ENCODE data around the gene CDC42BPB.
A peak's percentile ranks its signal among the peaks of the same experiment; 100 is the strongest.
"Not testable (repeated sequence)": the region's sequence is repeated elsewhere in the genome, so short reads cannot be mapped to it uniquely, and the experiment has no call there.

Gene CDC42BPB

DNA sequence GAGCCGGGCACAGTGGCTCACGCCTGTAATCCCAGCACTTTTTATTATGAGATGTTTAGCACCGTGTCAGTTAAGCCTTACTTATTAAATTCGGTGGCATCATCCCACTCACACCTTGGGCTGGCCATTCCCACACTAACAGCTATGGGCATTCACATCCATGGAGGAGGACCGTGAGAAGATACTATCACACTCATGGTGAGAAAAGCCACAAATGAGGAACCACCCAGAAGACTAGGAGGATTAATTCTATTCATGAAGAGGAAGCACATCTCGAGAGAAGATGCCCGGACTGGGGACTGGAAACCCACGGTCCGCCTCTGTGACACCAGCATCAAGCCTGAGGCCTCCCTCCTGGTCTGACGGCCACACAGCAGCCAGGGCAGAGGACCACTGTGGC lies 4.9 kb downstream of the CDC42BPB start:
- DNase-seq: no peak

DNA sequence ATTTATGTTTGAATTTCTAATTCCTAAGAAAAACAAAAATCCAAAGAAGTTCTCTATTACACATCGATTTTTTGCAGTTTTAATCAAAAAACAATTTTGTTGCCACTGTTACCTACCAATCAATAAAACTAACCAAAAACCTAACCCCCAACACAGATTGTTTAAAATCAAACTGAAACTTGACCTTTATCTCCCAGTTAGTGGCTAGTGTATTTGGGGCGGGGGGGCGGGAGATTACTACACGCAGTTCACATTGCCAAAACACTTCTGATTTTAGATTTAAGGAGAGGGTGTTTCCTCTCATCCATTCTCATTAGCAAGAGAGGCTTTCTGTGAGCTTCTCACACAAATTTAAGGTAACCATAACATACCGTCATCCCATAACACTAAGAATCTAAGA lies 6.4 kb downstream of the CDC42BPB start:
- DNase-seq: no peak

DNA sequence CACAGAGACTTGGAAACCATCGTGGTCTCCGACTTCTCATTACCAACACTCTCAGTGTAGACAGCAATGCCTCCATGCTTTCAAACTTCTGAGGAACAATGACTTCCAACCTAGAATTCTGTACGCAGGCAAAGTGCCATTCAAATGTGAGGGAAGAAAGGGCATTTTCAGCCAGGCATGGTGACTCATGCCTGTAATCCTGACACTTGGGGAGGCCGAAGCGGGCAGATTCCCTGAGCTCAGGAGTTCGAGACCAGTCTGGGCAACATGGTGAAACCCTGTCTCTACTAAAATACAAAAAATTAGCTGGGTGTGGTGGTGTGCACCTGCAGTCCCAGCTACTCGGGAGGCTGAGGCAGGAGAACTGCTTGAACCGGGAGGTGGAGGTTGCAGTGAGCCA lies 9.9 kb downstream of the CDC42BPB start:
- DNase-seq: not testable (repeated sequence)

DNA sequence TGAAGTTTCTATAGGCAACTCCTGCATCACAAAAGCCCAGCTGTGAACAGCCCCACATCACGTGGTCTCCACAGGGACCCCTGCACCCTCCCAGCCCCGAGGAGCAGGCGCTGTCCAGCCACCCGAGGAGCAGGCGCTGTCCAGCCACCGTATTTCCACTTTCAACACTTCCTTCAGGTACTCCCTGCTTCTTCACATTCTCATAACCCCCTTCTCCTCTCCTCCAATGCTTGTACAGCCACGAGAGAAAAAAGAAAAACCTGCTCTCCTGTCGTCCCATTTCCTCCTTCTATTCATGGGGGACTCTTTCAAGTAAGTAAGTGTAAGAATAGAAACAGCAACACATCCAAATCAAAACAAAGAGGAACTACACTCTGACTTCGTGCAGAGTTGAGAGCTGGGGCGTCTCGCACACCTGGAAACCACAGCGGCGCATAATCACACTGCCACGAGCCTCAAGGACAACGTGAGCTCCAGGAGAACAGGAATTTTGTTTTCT lies 11.9 kb downstream of the CDC42BPB start:
- DNase-seq: peak in 1 of 51 donors; percentile 12

DNA sequence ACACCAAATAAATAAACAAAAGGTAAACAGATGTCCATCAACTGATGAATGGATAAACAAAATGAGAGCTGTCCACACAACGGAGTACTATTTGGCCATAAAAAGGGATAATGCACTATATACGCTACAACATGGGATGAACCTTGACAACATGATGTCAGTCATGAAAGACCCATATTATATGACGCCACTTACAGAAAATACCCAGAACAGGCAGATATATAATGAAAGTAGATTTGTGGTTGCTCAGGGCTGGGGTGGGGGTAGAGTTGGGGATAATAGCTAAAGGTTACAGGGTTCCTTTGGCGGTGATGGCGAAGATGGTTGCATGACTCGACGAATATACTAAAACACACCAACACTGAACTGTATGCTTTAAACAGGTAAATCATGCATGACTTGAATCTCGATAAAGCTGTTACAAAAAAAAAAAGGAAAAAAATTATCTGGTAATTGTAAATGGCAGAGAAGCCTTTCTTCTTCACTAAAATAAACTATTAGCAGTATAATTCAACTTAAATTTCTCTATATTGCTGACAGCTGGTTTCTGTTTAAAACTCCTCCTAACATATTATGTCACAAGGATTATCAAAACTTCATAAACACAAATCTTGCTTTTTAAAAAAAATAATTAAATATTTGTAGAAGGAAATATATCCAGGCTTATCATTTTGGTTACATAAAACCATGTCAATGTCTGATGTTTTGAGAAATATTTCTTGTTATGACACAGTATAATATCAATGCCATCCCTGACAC lies 13.9 kb downstream of the CDC42BPB start:
- no peak for DNase-seq

DNA sequence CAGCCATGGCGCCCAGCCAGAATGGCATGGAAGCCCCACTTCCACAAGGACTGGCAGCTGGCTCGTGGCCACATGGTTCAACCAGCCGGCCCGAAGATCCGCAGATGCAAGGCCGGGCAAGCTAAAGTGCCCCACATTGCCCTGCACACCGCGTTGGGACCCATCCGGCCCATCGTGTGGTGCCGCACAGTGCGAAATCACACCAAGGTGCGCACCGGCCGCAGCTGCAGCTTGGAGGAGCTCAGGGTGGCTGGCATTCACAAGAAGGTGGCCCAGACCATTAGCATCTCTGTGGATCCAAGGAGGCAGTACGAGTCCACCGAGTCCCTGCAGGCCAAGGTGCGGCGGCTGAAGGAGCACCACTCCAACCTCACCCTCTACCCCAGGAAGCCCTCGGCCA lies 15.9 kb downstream of the CDC42BPB start:
- no peak for DNase-seq

DNA sequence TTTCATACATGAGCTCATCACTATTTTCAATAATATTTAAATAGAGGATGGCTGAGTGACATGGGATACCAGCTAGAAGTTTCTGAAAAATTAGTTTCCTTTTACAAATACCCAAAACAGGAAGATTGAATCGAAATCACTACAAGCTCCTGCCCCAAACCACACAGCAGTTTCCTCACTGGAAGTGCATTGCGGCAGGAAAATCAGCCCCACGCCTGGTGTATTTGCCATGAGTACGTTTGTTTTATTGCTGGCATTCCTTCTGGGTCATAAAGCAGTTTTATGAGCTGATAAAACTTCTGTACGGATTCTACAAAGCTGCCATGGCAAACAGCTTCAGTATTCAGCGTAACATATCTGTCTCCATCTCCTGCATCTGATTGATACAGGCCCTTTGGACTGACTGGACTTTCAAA lies 23.7 kb downstream of the CDC42BPB start:
- no peak for DNase-seq

DNA sequence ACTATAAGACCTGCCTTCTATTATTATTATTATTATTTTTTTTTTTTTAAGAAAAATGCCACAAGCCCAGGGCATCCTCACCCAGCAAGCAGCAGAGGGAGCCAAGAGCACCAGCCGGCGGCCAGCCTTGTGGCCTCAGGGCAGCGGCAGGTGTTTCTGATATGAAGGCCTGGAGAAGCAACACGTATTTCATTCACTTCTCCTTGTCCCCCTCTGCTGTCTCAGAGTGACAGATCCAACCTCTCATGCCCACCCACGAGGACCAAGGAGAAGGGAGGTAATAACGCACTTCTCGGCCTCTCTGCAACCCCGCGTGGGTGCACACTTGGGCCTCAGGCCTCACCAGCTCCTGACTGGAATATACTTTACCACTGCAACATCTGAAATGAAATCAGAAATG lies 25.4 kb downstream of the CDC42BPB start:
- DNase-seq: no peak

DNA sequence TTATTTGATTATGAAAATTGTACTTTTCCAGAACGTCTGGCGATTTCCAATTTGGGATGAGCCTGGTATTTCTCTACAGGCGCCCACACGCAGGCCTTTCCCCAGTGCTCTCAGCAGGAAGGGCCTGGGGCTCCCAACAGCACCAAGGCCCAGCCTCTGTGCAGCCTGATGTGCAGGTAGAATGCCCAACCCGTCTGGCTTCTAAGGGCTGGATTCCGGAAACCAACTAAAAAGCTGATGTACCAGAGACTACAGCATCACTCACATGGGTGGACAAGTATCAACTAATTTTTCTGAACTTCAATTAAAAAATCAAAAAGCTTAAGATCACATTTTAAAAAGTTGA lies 25.8 kb downstream of the CDC42BPB start:
- no peak for DNase-seq

DNA sequence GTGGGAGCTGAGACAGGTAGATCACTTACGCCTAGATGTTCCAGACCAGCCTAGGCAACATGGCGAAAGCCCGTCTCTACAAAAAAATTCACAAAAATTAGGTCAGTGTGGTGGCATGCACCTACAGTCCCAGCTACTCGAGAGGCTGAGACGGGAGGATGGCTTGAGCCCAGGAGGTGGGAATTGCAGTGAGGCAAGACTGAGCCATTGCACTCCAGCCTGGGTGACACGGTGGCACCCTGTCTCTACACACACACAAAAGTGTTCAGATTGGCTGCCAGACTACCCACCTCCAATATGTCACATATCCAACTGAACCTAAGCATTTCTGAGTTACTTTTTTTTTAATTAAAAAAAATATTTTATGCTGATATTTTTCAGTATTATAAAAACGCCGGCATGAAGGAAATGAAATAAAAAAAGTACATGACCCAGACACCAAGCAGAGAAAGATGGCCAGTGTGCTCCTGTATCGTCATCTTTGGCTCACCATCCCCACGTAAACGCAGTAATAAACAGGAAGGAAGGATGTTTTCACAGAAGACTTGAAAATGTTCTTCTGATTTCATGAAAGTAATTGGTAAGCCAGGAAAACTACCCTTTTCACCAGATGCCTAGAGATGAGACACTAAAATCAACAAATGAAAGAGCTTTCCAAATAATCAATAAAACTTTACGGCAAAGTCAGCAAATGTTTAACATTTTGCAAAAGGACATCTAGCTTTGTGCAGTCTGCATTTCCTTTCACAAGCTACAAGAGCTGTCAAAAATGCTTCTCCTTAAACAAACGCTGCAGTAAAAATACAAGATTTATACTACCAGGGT lies 26.4 kb downstream of the CDC42BPB start:
- DNase-seq: no peak

DNA sequence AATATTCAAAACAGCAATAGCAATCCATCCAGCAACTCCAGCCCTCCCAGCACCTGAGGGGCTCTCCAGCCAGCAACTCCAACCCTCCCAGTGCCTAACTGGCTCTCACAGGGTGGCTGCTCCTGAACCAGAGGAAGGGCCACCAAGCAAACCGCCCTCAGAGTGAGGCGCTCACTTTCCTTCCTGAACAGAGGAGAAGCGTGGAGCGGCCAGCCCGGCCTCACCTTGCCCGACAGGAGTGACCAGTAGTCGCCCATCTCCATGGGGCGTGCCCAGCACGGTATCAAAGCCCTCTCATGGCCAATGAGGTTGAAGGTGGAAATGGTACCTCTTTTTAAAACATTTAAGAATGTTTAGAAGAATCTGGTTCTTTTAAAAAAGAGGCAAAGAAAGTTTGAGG lies 27.4 kb downstream of the CDC42BPB start:
- DNase-seq: no peak

DNA sequence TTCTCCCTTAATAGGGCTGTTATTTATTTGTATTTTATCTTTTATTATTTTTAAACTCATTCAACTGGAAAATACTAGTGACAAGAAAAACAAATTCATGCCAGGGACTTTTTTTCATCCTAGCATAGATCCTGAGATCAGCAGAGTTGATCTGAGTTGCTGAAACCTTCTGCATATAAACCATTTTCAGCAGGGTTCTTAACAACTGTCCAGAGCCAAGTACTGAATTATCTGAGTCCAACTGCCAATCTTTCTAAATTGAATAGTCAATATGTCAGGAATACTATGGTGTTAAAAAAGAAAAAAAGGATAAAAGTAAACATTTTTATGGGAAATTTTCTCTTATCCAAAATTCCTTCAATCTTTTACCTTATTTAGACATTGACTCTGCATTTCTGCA lies 28.6 kb downstream of the CDC42BPB start:
- no peak for DNase-seq

DNA sequence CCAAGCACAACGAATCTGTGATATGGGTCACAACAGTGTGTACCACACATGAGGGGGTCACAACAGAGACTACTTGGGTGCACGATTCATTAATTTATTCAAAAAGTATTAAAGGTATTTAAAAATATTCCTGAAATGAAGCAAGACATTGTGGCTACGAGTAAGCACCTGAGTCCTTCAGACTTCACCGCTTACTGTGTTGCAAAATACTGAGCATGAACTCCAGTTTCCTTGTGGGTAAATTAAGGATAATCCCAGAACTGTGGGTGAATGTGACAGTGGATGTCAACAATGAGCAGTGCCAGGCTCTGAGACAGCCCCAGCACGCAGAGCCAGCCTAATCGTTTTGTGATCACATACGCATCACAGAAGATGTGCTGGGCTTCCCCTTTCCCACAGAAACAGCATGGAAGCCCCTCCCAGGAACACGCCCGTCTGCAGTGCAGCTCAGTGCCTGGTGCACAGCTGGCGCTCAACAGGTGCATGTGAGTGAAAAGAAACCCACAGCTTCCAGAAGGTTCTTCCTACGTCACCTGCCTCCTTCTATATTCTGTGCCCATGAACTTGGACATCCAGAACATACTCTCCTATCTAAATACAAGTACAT lies 29.1 kb downstream of the CDC42BPB start:
- DNase-seq: peak in 1 of 51 donors; percentile 20

DNA sequence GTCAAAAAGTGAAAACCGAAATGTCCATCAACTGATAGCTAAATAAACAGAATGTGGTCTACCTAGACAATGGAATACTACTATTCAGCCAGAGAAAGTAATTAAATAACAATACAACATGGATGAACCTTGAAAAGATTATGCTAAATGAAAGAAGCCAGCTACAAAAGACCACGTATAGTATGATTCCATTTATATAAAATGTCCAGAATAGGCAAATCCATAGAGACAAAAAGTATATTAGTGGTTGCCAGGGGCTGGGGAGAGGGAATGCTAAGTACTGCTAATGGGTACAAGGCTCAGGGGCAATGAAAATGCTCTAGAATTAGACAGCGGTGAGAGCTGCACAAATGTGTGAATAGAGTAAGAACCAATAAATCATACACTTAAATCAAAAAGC lies 29.9 kb downstream of the CDC42BPB start:
- DNase-seq: no peak

DNA sequence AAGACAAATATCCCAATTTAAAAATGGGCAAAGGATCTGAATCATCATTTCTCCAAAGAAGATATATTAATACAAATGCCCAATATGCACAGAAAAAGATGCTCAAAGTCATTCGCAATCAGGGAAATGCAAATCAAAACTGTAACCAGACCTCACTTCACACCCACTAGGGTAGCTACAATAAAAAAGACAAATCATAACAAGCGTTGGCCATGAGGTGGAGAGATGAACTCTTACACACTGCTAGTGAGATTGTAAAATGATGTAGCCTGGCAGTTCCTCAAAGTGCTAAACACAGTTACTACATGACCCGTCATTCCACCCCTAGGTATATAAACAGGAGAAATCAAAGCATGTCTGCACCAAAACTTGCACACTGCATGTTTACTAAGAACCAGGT lies 30.4 kb downstream of the CDC42BPB start:
- no peak for DNase-seq

DNA sequence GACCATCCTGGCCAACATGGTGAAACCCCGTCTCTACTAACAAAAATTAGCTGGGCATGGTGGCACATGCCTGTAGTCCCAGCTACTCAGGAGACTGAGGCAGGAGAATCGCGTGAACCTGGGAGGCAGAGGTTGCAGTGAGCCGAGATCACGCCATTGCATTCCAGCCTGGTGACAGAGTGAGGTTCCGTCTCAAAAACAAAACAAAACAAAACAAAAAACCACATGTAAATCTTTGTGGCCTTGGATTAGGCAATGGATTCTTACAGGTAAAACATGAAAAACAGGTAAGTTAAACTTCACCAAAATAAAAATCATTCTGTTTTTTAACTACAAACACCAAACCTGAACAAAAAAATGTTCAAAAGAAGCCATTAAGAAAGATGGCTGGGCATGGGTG lies 31.2 kb downstream of the CDC42BPB start:
- not testable (repeated sequence) for DNase-seq

DNA sequence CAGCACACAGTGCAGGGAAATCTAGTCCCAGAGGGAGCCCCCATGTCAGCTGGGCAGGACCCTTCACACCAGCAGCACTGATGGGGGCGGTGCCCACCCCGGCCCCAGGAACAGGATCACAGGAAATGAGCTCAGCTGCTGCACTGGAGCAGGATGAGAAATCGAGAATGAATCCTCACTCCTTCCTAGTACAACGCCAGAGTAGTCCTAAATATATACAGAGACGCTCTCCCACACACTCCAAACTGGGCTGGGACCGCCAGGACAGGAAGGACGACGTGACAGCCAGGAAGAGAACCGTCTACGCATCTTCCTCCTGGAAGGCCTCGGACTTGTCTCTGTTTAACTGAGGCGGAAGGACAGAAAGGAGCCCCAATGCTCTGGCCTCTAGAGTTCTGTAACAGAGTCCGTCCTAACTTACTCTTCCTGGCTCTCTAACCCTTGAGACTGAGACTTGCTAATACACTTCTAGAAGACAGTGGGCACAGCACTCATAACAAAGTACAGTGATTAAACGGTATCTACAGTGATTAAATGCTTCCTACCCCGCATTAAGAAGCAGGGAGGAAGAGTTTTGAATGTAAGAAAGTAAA lies 33.4 kb downstream of the CDC42BPB start:
- DNase-seq: peak in 1 of 51 donors; percentile 54

DNA sequence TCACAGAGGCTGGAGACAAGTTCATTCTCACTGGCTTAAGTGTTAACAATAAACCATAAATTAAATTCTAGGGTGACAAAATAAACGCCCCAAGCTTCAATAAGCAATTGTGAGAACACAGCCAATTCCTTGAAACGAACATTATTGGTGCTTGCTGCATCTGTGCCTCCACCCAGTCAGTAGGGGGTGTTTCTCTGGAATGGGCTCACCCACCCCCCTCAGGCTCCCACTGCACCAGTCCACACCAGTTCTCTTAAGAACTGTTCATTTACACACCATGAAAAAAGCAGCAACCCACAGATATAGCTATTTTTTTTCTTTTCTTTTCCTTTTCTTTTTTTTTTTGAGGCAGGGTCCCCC lies 34.7 kb downstream of the CDC42BPB start:
- no peak for DNase-seq

DNA sequence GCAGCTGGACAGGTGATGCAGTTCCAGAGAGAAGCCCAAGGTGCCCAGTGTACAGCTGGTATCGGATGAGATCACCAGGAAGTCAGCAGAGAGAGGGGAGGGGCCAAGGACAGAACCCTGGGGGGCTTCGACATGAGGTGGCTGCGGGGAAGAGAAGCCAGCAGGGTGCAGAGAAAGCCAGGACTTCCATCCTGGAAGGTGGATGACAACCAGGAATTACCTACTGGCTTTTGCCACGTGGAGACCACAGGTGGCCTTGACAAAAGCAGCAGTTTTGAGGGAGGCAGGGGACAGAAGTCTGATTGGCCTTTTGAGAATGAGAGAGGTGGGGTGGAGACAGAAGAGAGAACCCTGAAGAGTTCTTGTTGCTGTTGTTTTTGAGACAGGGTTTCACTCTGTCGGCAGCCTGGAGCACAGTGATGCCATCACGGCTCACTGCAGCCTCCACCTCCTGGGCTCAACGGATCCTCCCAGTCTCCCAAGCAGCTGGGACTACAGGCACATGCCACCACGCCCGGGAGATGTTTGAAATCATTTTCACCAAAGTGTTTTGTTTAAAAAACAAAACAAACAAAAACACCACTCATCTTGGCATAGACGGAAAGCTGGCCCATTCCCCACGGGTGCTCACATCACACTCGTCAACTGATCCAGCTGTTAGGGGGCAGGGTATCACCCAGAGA lies 35.2 kb downstream of the CDC42BPB start:
- peak in 5 of 51 donors; percentile 26 to 48 (median 47) for DNase-seq

DNA sequence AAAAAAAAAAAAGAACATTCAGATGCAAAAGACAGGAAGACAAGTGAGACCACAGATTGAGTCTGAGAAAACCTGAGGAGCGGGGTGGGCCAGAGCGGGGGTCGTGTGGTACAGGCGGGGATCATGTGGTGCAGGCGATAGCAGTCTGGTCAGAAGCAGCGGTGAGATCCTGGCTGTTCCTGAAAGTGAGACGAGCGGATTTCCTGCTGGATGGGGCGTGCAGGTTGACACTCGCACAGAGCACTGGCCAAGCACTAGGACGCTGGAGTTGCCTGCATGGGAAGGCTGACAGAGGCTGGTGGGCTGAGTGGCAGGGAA lies 35.7 kb downstream of the CDC42BPB start:
- no peak for DNase-seq

DNA sequence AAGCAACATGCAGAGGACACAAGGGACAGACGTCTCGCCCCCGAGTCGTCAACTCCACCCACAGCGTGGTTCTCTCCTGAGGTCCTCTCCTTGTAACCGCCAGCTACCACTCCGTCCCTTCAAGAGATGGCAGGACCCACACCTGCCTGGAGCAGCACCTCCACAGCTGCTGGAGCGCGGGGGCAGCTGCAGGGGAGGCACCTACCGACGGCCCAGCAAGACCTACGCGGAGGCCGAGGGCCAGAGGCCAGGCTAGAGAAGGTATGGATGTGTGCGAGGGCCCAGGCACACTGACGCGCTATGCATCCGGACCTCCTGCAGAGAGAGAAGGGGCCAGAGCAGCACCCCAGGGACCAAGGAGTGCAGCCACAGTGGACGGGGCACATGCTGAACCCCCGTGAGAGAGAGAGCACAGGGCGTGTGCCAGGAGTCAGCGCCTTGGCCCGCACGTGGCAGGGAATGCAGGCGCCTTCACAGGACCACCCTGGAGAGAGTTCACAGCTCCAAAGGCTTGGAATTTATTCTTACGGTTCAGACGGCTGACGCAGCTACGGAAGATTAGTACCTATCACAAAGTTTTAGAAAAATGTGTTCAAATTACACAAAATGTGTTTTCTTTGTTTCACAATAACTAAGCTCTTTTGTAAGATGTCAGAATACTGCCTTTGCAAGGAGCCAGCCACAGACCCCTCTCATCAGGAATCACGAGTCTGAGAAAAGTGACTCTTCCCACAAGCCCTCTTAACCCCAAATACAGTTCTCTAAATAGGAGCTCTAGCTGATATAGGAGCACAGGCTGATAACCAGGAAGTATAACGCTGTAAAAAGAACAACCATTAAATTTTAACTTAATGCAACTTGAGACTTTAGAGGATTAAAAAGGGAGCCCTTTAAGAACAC lies 36.8 kb downstream of the CDC42BPB start:
- no peak for DNase-seq

Measured in hypothalamus (tissue), 51 donors.